Measurements from ENCODE around the gene CHST11. TPM values are rescaled to one million over a fixed set of nuclear protein-coding genes. Genes with fewer than 3 reads are reported as not detected.

Gene CHST11
- total and polyA plus RNA-seq, 9 of the 15 experiments (the other 6 are each of a cell fraction or from before 2014, with no cell fraction given) = 2.3 to 38.7 (median 15.0) TPM

DNA sequence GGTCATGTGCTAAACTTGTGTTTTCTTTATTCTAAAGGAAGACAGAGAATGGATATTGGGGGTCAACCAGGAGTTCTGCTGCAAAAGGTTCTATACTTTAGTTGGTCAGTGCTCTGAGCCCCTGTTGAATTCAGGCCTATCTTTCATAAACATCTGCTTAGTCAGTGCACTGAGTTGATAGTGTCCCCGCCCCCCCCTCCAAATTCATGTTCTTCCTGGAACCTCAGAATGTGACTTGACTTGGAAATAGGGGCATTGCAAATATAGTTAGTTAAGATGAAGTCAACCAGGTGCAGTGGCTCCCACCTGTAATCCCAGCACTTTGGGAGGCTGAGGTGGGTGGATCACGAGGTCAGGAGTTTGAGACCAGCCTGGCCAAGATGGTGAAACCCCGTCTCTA lies 23.3 kb downstream of the CHST11 start (continued):
- 0 out of 2 replicates have a peak, but pooled peaks have one; percentile 8 for TF ChIP-seq ATF3 (IDR thresholded peaks at IDR 0.05)
- no peak for TF ChIP-seq ATF3 (CRISPR knock-in tag; conservative IDR thresholded peaks at IDR 0.05)
- TF ChIP-seq, protein P1, sequence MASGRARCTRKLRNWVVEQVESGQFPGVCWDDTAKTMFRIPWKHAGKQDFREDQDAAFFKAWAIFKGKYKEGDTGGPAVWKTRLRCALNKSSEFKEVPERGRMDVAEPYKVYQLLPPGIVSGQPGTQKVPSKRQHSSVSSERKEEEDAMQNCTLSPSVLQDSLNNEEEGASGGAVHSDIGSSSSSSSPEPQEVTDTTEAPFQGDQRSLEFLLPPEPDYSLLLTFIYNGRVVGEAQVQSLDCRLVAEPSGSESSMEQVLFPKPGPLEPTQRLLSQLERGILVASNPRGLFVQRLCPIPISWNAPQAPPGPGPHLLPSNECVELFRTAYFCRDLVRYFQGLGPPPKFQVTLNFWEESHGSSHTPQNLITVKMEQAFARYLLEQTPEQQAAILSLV (tag; IDR thresholded peaks at IDR 0.05) = no peak
- no peak for TF ChIP-seq MBD2 (IDR thresholded peaks at IDR 0.05; ENCODE audit: borderline replicate concordance, low read depth)
- no peak for TF ChIP-seq ZC3H11A (IDR thresholded peaks at IDR 0.05; ENCODE audit: low read depth, low read length)
- TF ChIP-seq, protein P2, sequence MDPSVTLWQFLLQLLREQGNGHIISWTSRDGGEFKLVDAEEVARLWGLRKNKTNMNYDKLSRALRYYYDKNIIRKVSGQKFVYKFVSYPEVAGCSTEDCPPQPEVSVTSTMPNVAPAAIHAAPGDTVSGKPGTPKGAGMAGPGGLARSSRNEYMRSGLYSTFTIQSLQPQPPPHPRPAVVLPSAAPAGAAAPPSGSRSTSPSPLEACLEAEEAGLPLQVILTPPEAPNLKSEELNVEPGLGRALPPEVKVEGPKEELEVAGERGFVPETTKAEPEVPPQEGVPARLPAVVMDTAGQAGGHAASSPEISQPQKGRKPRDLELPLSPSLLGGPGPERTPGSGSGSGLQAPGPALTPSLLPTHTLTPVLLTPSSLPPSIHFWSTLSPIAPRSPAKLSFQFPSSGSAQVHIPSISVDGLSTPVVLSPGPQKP (CRISPR knock-in tag; IDR thresholded peaks at IDR 0.05) = no peak
- TF ChIP-seq PPARD (CRISPR knock-in tag; IDR thresholded peaks at IDR 0.05) = no peak
- TF ChIP-seq POLR2H (tag; IDR thresholded peaks at IDR 0.05; ENCODE audit: low read depth) = no peak
- TF ChIP-seq, protein P3, sequence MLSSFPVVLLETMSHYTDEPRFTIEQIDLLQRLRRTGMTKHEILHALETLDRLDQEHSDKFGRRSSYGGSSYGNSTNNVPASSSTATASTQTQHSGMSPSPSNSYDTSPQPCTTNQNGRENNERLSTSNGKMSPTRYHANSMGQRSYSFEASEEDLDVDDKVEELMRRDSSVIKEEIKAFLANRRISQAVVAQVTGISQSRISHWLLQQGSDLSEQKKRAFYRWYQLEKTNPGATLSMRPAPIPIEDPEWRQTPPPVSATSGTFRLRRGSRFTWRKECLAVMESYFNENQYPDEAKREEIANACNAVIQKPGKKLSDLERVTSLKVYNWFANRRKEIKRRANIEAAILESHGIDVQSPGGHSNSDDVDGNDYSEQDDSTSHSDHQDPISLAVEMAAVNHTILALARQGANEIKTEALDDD (IDR thresholded peaks at IDR 0.05) = peak; percentile 94
- TF ChIP-seq MAZ (CRISPR knock-in tag; conservative IDR thresholded peaks at IDR 0.05 in 1 of 2, IDR thresholded peaks at IDR 0.05 in 1 of 2) = peak in 1 of 2 experiments; percentile 16; a peak in 1 of 4 replicates
- TF ChIP-seq NR4A1 (CRISPR knock-in tag; IDR thresholded peaks at IDR 0.05) = no peak
- TF ChIP-seq NR4A1 (tag; IDR thresholded peaks at IDR 0.05) = no peak
- TF ChIP-seq LCOR (CRISPR knock-in tag; IDR thresholded peaks at IDR 0.05) = no peak
- no peak for TF ChIP-seq ZFPM2 (CRISPR knock-in tag; IDR thresholded peaks at IDR 0.05)
- TF ChIP-seq ZNF431 (CRISPR knock-in tag; IDR thresholded peaks at IDR 0.05) = no peak
- TF ChIP-seq NFE2L1 (tag; IDR thresholded peaks at IDR 0.05; ENCODE audit: borderline replicate concordance, low read depth) = no peak
- TF ChIP-seq HES1 (IDR thresholded peaks at IDR 0.05; ENCODE audit: low read depth) = no peak
- no peak for TF ChIP-seq POLR2A (conservative IDR thresholded peaks at IDR 0.05)
- TF ChIP-seq ZNF696 (CRISPR knock-in tag; conservative IDR thresholded peaks at IDR 0.05) = no peak
- TF ChIP-seq FOXA1 (IDR thresholded peaks at IDR 0.05; ENCODE audit: borderline replicate concordance) = no peak
- TF ChIP-seq NFIC (IDR thresholded peaks at IDR 0.05) = 0 out of 2 replicates have a peak, but pooled peaks have one; percentile 6
- TF ChIP-seq CBX2 (IDR thresholded peaks at IDR 0.05; ENCODE audit: insufficient read depth, low read length, poor library complexity, severe bottlenecking) = no peak
- no peak for TF ChIP-seq MTA2 (IDR thresholded peaks at IDR 0.05; ENCODE audit: low read depth)
